IPS DF 4.7 (cell line): ENCODE data around the gene GCK.

Source experiments
- DNase-seq: peaks from one replicate; pipeline ENCODE4 v3.0.0-alpha.2; 2013; ENCODE audit warnings: low spot score; ENCODE audit errors: extremely low read depth

Gene GCK

DNA sequence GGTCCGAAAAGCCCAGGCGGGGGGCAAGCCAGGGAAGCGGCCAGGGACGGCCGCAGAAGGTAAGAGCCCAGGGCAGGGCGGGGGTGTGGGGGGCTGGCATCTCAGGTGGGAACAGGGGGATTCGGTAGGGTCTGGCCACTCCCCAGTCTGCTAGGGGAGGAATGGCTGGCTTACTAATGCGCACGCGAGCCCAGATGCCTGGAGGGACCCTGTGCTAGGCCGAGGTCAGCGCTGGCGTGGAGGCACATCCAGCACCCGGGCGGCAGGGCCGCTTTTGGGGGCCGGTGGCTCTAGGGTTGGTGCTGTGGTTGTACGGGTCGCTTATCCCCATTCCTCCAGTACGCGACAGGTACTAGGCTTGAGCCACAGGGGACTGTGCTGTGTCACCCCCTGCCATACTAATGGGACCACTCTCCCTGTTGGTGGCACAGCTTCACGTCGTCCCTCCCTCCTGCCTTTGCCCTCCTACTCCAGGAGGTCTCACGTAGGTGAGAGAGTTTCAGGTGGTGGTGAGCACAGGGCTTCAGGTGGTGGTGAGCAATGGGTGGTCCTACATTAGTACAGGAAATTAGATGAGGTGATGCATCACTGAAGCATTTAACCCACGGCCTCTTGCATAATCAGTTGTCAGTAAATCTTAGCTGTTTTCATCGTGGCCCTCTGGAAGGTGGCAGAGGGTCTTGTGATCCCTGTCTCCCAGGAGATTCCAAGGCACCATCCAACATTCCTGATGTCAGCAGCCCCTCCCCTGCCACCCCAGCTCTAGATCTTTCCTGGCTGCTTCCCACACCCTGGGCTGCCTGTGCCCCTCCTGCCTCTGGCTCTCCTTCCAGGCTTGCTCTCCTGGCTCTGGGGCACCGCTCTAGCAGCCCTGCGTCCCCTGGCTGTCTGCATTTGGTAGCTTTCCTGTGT, 84.1 kb downstream of the GCK start:
- no peak for DNase-seq

DNA sequence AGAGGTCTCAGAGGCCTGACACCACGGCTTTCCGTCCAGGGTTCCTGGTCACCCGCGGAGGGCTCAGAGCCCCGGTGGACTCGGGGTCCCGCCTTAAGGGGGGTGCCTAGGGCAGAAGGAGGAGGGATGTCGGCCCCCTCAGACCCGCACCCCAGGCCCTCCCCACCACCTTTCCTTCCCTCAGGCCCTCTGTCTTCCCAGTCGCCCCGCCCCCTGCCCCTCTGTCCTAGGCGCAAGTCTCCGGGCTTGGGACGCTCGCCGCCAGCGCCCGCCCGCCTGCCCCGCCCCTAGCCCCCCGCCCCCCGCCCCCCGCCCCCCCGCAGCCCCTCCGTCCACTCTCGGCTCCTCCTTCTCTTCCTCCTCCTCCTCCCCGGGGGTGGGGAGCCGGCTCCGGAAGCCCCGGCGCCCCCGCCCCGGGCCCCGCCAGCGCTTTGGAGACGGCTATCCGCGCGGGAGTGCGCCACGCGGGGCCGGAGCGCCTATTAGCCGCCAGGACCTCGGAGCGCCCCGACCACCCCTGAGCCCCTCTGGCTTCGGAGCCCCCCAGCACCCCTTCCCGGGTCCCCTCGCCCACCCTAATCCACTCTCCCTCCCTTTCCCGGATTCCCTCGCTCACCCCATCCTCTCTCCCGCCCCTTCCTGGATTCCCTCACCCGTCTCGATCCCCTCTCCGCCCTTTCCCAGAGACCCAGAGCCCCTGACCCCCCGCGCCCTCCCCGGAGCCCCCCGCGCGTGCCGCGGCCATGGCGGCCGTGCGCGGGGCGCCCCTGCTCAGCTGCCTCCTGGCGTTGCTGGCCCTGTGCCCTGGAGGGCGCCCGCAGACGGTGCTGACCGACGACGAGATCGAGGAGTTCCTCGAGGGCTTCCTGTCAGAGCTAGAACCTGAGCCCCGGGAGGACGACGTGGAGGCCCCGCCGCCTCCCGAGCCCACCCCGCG, 85.0 kb downstream of the GCK start, which contains the start of gene AEBP1:
AEBP1 (plus strand) TSS at position 423 of the 937 bp plus-strand sequence; CDS start at position 744, 321 bp downstream.
- no peak for DNase-seq

DNA sequence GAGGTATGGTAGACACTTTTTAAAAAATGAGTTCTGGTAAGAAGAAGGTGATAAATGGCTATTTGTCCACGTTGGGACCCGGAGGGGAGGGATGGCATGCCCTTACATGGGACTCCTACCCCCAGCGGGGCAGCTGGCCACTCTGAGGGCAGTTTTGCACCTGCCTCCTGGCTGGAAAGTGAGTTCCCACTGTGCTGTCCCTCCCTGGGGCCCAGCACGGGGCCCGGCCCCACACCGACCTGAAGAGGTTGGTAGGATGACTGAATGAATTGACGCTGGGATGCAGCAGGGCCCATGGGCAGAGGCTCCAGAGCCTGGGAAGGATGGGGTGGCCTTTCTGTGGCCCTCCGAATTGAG, 85.7 kb downstream of the GCK start:
- DNase-seq, result no peak

DNA sequence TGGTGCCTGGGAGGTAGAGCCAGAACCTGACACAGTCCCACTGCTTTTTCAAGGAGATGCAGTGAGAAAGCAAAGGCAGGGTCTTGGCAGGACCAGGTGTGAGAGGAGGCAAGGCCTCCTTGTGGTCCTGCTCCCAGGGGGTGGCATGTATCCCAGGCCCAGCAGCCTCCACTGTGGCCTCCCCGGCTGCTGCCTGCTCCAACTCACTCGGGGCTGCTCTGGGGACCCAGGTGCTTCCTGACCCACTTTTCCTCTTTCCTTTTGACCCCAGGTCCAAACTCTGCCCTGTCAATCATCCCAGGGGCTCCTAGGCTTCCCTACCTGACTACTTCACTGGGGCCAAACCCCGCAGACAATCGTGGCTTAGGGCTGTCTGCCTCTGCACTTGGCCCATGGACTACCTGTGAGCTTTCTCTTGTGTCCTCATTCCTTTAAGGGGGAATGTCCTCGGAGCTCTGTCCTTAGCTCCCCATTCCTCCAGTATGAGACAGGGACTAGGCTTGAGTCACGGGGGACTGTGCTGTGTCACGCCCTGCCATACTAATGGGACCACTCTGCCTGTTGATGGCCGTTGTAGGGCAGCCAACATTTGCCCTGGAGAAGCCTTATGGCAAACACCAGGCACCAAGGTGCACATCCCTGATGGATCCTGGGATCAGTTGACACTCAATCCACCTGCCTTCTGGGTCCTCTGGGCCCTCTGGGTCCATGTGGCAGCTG, 86.2 kb downstream of the GCK start:
- no peak for DNase-seq

DNA sequence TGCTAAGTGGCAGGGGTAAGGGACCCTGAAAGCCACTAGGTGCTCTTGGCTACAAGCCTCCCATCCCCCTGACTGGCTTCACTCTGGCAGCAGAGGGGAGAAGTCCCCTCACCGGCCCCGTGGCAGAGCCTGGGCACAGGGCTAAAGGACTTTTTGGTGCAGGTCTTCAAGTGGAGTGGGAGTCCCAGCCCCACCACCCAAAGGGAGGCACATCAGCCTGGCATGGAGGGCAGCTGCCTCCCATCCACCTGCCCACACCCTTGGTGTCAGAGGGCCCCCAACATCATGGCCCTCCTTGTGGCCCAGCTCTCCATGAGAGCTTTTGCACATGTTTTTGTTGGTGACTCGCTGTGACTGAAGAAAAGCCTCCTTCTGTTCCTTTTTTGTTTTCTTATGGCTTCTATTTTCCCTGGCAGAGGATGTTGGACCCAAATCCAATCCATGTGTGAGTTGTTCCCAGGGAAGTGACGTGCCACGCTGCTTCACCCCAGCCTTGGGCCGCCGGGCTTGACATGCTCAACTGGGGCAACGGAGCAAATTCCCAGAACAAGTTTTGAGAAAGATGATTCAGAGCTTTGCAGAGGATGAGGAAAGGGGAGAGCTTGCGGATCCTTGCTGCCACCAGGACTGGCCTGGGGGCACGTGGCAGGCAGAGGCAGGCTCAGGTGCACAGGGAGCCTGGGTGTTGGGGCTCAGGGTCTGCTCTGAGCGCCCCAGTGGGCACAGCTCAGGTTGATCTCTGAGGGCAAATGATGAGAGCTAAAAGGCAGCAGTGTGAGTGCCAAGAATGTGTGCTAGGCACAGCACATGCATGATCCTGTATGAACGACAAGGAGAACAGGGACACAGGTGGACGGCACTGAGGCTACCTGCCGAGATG, 87.0 kb downstream of the GCK start:
- DNase-seq, result no peak

DNA sequence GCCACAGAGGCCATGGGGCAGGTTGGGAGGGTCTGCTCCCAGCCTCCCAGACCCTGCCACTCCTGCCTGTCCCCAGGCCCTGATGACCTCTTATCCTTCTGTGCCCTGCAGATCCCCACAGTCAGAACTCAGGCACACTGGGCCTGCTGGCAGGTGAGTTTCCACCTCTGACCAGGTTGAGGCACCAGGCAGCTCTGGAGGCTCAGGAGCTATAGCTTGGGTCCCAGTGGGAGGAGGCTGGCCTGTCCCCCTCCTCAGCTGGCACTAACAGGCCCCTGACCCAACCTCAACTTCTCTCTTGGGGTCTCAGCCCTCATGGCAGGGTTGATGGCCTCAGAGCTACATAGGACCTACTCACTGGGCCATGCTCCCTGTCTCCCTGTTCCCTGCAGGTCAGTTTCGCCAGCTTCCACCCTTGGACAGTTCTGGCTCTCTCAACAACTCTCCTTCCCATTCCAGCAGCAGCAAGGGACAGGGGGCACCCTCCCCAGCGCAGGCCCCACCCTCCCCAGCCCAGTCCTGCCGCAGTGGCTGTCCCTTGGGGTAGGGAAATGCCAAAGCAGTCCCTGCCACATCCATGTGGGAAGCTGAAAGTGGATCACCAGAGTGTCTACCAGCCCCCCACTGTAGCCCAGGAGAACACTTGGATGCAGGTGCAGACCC, 87.8 kb downstream of the GCK start:
- DNase-seq, result no peak

DNA sequence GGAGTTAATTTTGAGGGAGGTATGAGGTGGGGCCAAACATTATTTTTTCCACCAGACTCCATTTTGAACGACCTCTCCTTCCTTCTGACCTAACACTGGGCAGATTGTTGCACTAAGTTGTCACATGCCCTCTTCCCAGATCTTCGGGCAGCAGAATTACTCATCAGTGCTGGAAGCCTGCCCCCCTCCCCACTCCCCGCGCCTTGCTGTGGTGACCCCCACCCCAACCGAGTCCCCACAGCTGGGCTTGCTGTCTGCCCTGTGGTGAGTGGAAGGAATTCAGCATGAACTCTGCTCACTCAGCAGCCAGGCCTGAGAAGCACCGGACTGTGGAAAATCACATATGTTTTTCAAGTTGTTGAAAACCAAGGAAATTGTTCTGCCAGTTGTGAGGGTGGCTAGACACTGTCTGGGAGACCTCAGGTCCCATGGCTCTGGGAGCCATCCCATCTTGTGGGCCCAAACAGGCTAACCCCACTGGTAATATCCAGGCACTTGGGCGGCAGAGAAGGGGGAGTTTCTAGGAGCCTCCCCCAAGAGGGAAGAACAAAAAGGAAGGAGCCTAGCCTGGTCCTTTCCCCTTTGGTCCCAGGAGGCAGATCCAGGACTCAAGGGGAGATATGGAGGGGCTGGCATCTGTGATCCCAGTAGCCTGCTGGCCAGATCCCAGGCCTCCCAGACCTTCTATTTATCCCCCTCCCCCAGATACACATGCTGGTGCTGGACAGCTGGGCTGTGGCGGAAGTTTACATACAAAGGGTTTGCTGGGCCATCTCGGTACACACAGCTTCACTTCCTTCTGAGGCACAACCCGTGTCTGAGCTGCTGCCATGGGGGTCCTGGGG, 88.6 kb downstream of the GCK start:
- DNase-seq, result no peak

DNA sequence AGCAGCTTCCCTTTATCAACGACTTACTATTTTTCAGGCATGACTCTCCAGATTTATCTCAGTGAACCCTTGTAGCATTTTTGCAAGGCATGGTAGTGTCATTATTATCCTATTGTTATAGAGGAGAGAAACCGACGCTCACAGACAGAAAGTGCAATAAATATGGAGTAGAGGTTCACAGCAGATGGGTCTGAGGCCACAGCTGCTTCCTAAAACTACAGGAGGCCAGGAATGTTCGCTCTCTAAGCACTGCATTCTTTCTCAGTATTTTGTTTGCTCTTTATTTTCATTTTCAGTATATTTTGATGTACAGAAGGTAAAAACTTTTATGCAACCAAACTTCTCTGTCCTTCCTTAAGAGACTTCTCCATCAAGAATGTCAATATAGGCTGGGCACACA, 89.6 kb downstream of the GCK start:
- DNase-seq, result no peak

DNA sequence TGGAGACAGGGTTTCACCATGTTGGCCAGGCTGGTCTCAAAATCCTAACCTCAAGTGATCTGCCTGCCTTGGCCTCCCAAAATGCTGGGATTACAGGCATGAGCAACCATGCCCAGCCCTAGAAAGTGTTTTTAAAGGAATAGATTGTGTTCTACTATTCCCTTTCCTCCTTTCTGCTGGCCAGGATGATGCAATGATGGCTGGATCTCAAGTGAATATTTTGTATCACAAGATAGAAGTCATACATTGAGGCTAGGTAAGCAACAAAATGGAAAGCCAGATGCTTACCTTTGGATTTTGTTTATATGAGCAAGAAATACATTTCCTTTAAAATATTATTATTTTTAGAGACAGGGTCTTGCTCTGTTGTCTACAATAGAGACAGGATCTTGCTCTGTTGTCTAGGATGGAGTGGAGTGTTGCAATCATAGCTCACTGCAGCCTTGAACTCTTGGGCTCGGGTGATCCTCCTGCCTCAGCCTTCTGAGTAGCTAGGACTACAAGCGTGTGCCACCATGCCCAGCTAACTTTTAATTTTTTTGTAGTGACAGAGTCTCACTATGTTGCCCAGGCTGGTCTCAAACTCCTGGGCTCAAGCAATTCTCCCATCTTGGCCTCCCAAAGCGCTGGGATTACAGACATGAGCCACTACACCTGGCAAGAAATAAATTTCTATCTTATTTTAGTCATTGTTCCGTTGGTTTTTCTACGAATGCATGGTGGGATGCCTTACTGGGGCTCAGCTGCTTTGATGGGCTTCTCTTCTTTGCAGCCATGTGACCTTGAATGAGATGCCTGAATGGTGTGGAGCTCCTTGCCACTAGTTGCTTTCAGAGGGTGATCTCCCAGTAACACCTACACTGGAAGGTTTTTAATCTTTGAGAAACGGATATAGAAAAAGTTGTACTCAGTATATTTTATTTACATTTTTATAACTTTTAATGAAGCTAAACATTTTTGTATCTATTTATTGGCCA, 90.9 kb downstream of the GCK start:
- DNase-seq, result no peak

DNA sequence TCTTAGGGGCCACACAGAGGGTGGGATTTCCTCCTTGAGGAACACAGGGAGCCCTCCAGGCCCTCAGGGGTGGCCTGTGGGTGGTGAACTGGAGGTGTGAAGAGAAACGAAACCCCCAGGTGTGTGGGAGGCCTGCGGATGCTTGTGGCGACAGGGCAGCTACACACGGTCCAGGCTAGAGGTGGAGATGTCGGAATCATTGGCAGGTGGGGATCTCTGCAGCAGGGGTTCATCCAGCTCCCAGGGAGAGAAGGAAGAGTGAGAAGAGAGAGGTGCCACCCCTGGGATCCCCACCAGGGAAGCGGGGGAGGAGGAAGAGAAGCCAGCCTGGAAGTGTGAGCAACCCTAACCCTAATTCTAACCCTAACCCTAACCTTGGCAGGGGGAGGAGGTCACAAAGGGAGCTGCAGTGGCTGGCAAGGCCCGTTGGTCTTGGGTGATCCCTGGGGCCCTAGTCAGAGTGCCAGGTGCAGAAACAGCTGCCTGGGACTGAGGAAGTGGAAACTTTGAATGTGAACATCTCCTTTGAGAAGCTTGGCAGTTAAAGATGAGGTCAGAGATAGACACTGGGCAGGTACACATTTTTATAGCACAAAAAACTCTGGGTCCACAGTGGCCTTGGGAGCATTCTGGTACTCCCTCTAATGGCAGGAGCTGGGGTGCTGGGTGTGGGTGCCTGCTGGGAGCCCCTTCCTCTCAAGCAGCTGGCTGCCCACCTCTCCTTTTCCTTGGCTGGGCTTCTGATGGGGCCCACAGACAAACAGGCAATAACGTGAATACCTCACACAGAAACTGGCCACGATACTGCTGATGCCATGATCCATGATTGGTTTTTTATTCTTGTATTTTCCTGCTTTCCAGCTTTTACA, 91.9 kb downstream of the GCK start:
- DNase-seq, result no peak

DNA sequence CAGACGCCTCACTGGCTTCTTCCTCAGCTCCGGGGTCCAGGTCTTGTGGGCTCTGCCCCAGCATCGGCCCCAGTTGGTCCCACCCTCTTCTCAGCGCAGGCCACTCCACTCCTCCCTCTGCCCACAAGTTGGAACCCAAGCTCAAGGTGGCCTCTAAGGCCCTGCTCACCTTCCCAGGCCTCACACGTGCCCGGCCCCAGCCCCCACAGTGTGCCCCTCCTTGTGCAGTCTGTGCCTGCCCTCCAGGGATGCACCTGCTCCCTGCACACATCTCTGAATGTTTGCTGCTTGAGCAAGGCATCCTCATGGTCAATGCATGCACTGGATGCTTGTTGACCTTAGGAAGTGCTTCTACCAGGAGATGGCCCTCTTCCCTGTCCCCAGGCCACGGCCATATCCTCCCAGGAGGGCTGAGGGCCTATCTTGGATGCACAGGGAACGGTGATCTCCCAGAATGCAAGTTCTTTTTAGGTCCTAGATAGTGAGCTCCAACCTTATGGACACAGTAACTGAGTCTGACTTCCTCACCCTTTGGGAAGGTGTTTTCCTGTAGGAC, 92.8 kb downstream of the GCK start:
- DNase-seq, result no peak

DNA sequence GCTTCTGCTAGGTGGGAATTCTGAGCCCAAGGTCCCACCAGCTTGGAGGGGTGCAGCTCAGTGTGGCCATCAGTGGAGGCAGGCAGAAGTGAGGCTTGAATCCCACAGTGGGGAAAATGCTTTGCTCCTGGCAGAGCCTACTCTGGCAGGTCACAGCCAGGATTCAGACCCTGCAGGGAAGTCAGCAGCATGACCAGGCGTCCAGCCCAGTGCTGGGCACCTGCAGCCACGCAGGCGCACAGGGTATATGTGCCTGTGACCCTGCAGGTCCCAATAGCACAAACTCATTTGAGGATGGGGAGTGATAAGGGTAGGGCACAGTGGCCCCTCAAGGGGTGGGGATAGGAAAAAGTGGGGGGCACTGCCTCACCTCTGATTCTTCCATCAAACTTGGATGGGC, 93.5 kb downstream of the GCK start:
- DNase-seq, result no peak

DNA sequence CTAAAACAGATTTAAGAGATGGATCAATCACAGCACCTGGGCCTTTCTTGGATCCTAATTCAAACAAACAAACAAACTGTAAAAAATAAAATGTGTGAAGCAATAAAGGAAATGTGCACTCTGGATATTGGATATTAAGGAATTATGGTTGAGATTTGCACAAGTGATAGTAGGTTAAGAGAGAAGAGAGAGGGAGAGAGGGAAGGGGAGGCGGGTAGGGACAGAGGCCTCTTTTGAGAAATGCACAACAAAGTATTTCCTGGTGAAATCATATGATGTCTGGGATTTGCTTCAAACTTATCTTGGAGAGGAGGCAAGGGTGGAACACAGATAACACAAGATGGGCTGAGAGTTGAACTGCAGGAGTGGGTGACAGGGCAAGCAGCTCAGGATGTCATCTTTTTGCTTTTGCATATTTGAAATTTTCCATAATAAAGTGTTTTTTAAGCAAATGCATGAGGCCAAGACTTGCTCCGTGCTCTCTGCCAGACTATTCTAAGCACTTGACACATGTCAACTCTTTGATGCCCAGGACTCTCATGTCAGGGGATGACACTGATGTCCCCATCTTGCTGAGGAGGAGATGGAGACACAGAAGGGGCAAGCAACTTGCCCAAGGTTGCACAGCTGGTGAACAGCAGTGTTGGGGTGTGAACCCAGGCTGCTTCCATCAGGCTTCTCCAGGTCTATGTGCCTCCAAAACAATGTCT, 94.2 kb downstream of the GCK start:
- DNase-seq, result no peak

DNA sequence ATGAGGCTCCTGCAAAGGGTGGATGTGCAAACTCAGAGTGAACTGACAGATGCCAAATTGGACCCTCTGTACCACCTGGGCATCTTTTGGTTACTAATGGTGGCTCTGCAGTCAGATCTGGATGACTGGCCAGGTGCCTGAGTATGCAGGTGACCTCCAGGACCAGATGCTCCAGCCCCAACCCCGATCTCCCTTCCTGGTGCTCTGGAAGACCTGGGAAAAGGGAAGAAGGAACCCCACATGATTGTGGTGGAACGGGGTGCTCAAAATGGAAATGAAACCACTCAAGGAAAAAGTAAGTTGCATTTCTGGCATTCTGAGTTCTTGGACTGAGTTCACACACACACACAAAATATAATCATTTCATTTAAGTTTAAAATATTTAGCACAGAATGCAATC, 94.9 kb downstream of the GCK start:
- no peak for DNase-seq
